K562 (cell line): ENCODE measurements around the gene KCP. TPM values are rescaled to one million over a fixed set of nuclear protein-coding genes. Genes with fewer than 3 reads are reported as not detected.

ENCODE experiments used
- BCL6 ChIP-seq: fragments of 250-450 bp; sonication (Bioruptor Pico); IDR thresholded peaks from 2 replicates; pipeline ENCODE4 v1.4.0; 2020
- CBFB ChIP-seq: sonication (generic); formaldehyde crosslinking; IDR thresholded peaks from 2 replicates; pipeline ENCODE4 v1.4.0; 2020; ENCODE audit warnings: mild to moderate bottlenecking, missing genetic modification reagents
- E2F3 ChIP-seq: fragments of 250-450 bp; sonication (Bioruptor Pico); IDR thresholded peaks from 2 replicates; pipeline ENCODE4 v1.4.0; 2020; ENCODE audit warnings: mild to moderate bottlenecking
- ETS2 ChIP-seq: IDR thresholded peaks from 2 replicates; pipeline ENCODE4 v1.6.1; 2016; ENCODE audit warnings: borderline replicate concordance, missing genetic modification characterization, mild to moderate bottlenecking, moderate library complexity, missing compliant biosample characterization; ENCODE audit not compliant: poor library complexity, severe bottlenecking
- FOS ChIP-seq: IDR thresholded peaks from 3 replicates; pipeline ENCODE4 v1.6.1; 2011; ENCODE audit not compliant: insufficient read length; ENCODE audit errors: extremely low read depth
- FOXK1 ChIP-seq: sonication (generic); formaldehyde crosslinking; IDR thresholded peaks from 2 replicates; pipeline ENCODE4 v1.8.0; 2022; ENCODE audit warnings: missing genetic modification reagents, mild to moderate bottlenecking, borderline replicate concordance
- FOXP1 ChIP-seq: sonication (generic); formaldehyde crosslinking; IDR thresholded peaks from 2 replicates; pipeline ENCODE4 v1.8.0; 2022; ENCODE audit warnings: mild to moderate bottlenecking, missing genetic modification reagents
- GABPB2 ChIP-seq: fragments of 250-450 bp; sonication (Bioruptor Pico); conservative IDR thresholded peaks from 2 replicates; pipeline ENCODE4 v1.5.1; 2021; ENCODE audit warnings: mild to moderate bottlenecking
- HLTF ChIP-seq: fragments of 450-650 bp; IDR thresholded peaks from 2 replicates; pipeline ENCODE4 v1.6.1; 2016
- HOXB6 ChIP-seq: fragments of 250-450 bp; sonication (Bioruptor Pico); IDR thresholded peaks from 2 replicates; pipeline ENCODE4 v1.5.1; 2022; ENCODE audit warnings: mild to moderate bottlenecking, borderline replicate concordance
- MAZ ChIP-seq, 2 experiments: fragments of 450-650 bp in 1 of 2; sonication (generic) in 1 of 2; formaldehyde crosslinking; IDR thresholded peaks in 1 of 2; conservative IDR thresholded peaks in 1 of 2; 2 replicates each; pipeline versions ENCODE4 v1.4.0 to v1.5.0; 2020; ENCODE audit warnings: mild to moderate bottlenecking in 1 of 2, missing genetic modification reagents in 1 of 2
- MBD2 ChIP-seq: sonication (generic); IDR thresholded peaks from 2 replicates; pipeline ENCODE4 v1.6.1; 2016; ENCODE audit warnings: low read depth, borderline replicate concordance
- MCM5 ChIP-seq: fragments of 450-650 bp; IDR thresholded peaks from 2 replicates; pipeline ENCODE4 v1.6.1; 2016; ENCODE audit warnings: low read depth
- NCOA1 ChIP-seq: fragments of 450-650 bp; IDR thresholded peaks from 2 replicates; pipeline ENCODE4 v1.6.1; 2016; ENCODE audit warnings: low read depth
- NFRKB ChIP-seq: fragments of 450-650 bp; IDR thresholded peaks from 2 replicates; pipeline ENCODE4 v1.6.1; 2016; ENCODE audit warnings: low read depth
- POLR2AphosphoS2 ChIP-seq: IDR thresholded peaks from 2 replicates; pipeline ENCODE4 v1.6.1; 2012; ENCODE audit warnings: low read length, improper control_type of control experiment
- PRPF4 ChIP-seq: fragments of 200-400 bp; formaldehyde crosslinking; IDR thresholded peaks from one replicate; pipeline ENCODE4 v1.6.1; 2017; ENCODE audit warnings: low read length, low read depth, mild to moderate bottlenecking; ENCODE audit not compliant: insufficient read depth, poor library complexity, severe bottlenecking
- SMARCB1 ChIP-seq: IDR thresholded peaks from 2 replicates; pipeline ENCODE4 v1.6.1; 2011; ENCODE audit warnings: improper control_type of control experiment, low read depth; ENCODE audit not compliant: insufficient read length
- ZBTB7A ChIP-seq: IDR thresholded peaks from 2 replicates; pipeline ENCODE4 v1.6.1; 2011; ENCODE audit warnings: low read depth, mild to moderate bottlenecking, low read length, moderate library complexity, borderline replicate concordance; ENCODE audit not compliant: control insufficient read depth
- ZFP30 ChIP-seq: fragments of 250-450 bp; sonication (Bioruptor Pico); IDR thresholded peaks from 2 replicates; pipeline ENCODE4 v1.8.0; 2022; ENCODE audit warnings: moderate library complexity, mild to moderate bottlenecking, inconsistent platforms, borderline replicate concordance
- ZNF174 ChIP-seq: fragments of 250-450 bp; sonication (Bioruptor Pico); IDR thresholded peaks from 2 replicates; pipeline ENCODE4 v1.4.0; 2020; ENCODE audit warnings: mild to moderate bottlenecking
- ZNF699 ChIP-seq: fragments of 250-450 bp; sonication (Bioruptor Pico); IDR thresholded peaks from 2 replicates; pipeline ENCODE4 v1.8.0; 2021; ENCODE audit warnings: mild to moderate bottlenecking, moderate library complexity; ENCODE audit not compliant: insufficient replicate concordance
- polyA plus RNA-seq, 8 experiments: library from polyadenylated mRNA; depleted of rRNA in 4 of 8; stranded (reverse) in 5 of 8; unstranded in 3 of 8; fragments of >200 nt; fragmentation: Nextera tagmentation in 2 of 8; fragmentation: Illumina TruSeq in 1 of 8; extraction: Ambion mirVana in 2 of 8; extraction: Trizol in 1 of 8; gene quantifications; 2 replicates each; pipeline versions ENCODE4 v1.2.1 to v1.2.3, GENCODE V29; 2011 to 2014; ENCODE audit warnings: inconsistent platforms in 1 of 8, missing spikeins in 1 of 8
- total RNA-seq, 7 experiments: library from RNA; depleted of rRNA in 6 of 7; stranded (reverse); fragments of >200 nt in 6 of 7; fragmentation: Illumina TruSeq in 2 of 7; extraction: Trizol in 2 of 7; gene quantifications; 2 replicates each; pipeline versions ENCODE4 v1.2.1 to v1.2.3, GENCODE V29; 2011 to 2021; ENCODE audit warnings: low replicate concordance in 1 of 7
- TF ChIP-seq, protein P1 (sequence below): fragments of 450-650 bp; IDR thresholded peaks from 2 replicates; pipeline ENCODE4 v1.6.1; 2016; ENCODE audit warnings: low read depth, mild to moderate bottlenecking, moderate library complexity
- TF ChIP-seq, protein P2 (sequence below): fragments of 450-650 bp; IDR thresholded peaks from 2 replicates; pipeline ENCODE4 v1.6.1; 2016; ENCODE audit warnings: missing biosample characterization, missing genetic modification characterization
- TF ChIP-seq, protein P3 (sequence below): fragments of 450-650 bp; IDR thresholded peaks from 2 replicates; pipeline ENCODE4 v1.6.1; 2014; ENCODE audit warnings: low read depth, mild to moderate bottlenecking, moderate library complexity, borderline replicate concordance

The KCP gene
- total and polyA plus RNA-seq, 9 of the 15 experiments (the other 6 are each of a cell fraction or from before 2014, with no cell fraction given): 0.06 to 0.17 (median 0.12) TPM; not detected in 3

DNA sequence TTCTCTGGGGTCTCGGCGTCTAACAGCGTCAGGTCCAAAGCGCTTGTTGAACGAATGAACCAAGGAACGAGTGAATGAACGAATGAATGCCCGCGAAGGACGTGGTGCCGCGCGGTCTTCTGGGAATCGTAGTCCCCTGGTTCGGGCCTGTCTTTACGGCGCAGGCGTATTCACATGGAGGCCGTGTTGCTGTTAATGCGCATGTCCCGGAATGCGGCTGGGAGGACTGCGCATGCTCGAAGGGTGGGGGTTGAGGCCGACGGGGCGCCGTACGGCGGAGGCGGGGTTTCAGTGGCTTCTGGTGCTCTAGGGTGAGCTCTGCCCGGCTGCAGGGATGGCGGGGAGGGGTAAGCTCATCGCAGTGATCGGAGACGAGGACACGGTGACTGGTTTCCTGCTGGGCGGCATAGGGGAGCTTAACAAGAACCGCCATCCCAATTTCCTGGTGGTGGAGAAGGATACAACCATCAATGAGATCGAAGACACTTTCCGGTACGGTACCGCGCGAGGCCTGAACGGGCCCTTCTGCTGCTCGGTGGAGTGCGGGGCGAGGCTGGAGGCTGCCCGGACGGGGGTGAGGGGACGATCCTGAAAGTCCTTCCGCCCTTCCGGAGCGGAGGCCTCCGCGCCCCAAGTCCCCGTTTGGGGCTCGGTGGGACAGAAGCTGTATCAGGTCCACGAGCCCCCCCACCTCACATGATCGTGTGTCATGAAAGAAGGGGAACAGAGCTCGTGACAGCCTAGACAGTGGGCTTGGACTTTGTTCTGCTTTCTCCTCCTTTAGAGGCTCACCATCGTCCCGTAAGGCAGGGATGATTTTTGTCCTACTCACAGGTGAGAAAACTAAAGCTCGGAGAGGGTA is 47.7 kb downstream of the KCP start, which contains the start of gene ATP6V1F (continued):
- TF ChIP-seq E2F3 (CRISPR knock-in tag) (peak; percentile 54; the same call in 1 of the 2 replicates), MAZ (CRISPR knock-in tag; conservative IDR thresholded peaks at IDR 0.05 in 1 of 2, IDR thresholded peaks at IDR 0.05 in 1 of 2) (peak; percentile 95 to 96; a peak in 3 of 4 replicates), HOXB6 (CRISPR knock-in tag) (no peak), FOXK1 (0 out of 2 replicates have a peak, but pooled peaks have one; percentile 70), MBD2 (peak; percentile 75; the same call in 1 of the 2 replicates), ZFP30 (CRISPR knock-in tag) (no peak), HLTF (peak; percentile 84; the same call in 1 of the 2 replicates), NFRKB (peak; percentile 41; the same call in 1 of the 2 replicates), BCL6 (CRISPR knock-in tag) (no peak), NCOA1 (peak; percentile 53; the same call in 1 of the 2 replicates), PRPF4 (no peak), GABPB2 (CRISPR knock-in tag) (no peak), FOXP1 (CRISPR knock-in tag) (peak; percentile 75), ZNF699 (CRISPR knock-in tag) (no peak), ETS2 (tag) (no peak), MCM5 (no peak), FOS (no peak), POLR2AphosphoS2 (peak; percentile 94), ZBTB7A (no peak; the same call in 1 of the 2 replicates), SMARCB1 (no peak), CBFB (CRISPR knock-in tag) (peak; percentile 32; the same call in 1 of the 2 replicates), ZNF174 (CRISPR knock-in tag) (no peak)
- TF ChIP-seq, protein P1, sequence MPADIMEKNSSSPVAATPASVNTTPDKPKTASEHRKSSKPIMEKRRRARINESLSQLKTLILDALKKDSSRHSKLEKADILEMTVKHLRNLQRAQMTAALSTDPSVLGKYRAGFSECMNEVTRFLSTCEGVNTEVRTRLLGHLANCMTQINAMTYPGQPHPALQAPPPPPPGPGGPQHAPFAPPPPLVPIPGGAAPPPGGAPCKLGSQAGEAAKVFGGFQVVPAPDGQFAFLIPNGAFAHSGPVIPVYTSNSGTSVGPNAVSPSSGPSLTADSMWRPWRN: no peak
- TF ChIP-seq, protein P2, sequence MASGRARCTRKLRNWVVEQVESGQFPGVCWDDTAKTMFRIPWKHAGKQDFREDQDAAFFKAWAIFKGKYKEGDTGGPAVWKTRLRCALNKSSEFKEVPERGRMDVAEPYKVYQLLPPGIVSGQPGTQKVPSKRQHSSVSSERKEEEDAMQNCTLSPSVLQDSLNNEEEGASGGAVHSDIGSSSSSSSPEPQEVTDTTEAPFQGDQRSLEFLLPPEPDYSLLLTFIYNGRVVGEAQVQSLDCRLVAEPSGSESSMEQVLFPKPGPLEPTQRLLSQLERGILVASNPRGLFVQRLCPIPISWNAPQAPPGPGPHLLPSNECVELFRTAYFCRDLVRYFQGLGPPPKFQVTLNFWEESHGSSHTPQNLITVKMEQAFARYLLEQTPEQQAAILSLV (tag): no peak
- TF ChIP-seq, protein P3, sequence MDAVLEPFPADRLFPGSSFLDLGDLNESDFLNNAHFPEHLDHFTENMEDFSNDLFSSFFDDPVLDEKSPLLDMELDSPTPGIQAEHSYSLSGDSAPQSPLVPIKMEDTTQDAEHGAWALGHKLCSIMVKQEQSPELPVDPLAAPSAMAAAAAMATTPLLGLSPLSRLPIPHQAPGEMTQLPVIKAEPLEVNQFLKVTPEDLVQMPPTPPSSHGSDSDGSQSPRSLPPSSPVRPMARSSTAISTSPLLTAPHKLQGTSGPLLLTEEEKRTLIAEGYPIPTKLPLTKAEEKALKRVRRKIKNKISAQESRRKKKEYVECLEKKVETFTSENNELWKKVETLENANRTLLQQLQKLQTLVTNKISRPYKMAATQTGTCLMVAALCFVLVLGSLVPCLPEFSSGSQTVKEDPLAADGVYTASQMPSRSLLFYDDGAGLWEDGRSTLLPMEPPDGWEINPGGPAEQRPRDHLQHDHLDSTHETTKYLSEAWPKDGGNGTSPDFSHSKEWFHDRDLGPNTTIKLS: peak; percentile 93
